ENCODE results near the gene FGD6.
"Not testable (repeated sequence)": the region's sequence is repeated elsewhere in the genome, so short reads cannot be mapped to it uniquely, and the experiment has no call there.

The FGD6 gene

DNA sequence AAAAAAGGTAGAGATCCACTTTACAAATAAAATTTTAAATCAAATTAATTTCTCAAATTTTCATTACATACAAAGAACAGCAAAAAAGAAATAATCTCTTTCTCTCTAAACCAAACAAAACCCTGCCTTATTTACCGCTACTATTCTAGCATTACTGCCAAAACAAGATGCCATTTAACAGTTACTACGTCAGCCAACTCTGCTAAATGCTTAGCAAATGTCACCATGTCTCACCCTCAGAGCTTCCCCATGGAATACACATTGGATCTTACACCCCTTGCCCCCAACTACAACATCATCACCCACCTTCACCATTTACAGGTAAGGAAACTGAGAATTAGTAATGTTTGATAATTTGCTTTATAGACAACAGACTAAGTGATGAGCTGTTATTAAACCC, 120.9 kb downstream of the FGD6 start:
- Histone ChIP-seq H3K36me3 (peaks cover 0 to 49% (median 11%) of the 10 kb centered on the region in 11 experiments; a peak in 8 of 22 replicates), H3K27ac (peak overlapping the region; percentile 28 to 80 (median 64); a peak in 21 of 22 replicates), H3K9ac (peak overlapping the region in 5 of 11 experiments; percentile 21 to 65 (median 41); a peak in 5 of 22 replicates)

GRCh38 chr12:95095866-95096265, 121.4 kb downstream of the FGD6 start:
- not testable (repeated sequence) for H3K4me3 ChIP-seq; H3K27me3 ChIP-seq; H3K9me3 ChIP-seq (replicated peaks in 1 of 11); H4K20me1 ChIP-seq
- Histone ChIP-seq H3K27ac (peak overlapping the region; percentile 28 to 80 (median 64); a peak in 21 of 22 replicates), H3K9ac (peak overlapping the region in 6 of 11 experiments; percentile 21 to 65 (median 49); a peak in 5 of 22 replicates), H3K36me3 (peaks cover 0 to 53% (median 11%) of the 10 kb centered on the region in 11 experiments; a peak in 10 of 22 replicates), H3K4me2 (peak overlapping the region; percentile 25 to 88 (median 61); a peak in 21 of 22 replicates), H3K4me1 (peaks cover 8 to 51% (median 30%) of the 10 kb centered on the region in 10 experiments; a peak in 17 of 20 replicates)

More for the DNA sequence above, 120.9 kb downstream of the FGD6 start:
- Histone ChIP-seq H3K4me1 (peaks cover 8 to 51% (median 30%) of the 10 kb centered on the region in 10 experiments; a peak in 17 of 20 replicates), H4K20me1 (no peaks in the 10 kb centered on the region), H3K27me3 (no peaks in the 10 kb centered on the region), H3K4me2 (peak overlapping the region; percentile 25 to 88 (median 61); a peak in 18 of 22 replicates), H3K9me3 (replicated peaks in 1 of 11) (no peaks in the 10 kb centered on the region), H3K4me3 (no peak overlapping the region)
- TF ChIP-seq Cebpa-rat (IDR thresholded peaks at IDR 0.05): no peak

GRCh38 chr12:95089462-95089861, 127.8 kb downstream of the FGD6 start:
- Histone ChIP-seq H3K9ac (no peak overlapping the region), H3K9me3 (replicated peaks in 1 of 11) (no peaks in the 10 kb centered on the region), H3K27me3 (no peaks in the 10 kb centered on the region), H3K4me1 (peaks cover 0 to 44% (median 14%) of the 10 kb centered on the region in 10 experiments; a peak in 15 of 20 replicates), H3K4me3 (no peak overlapping the region), H3K27ac (peak overlapping the region in 2 of 11 experiments; percentile 69 to 73; a peak in 4 of 22 replicates), H3K36me3 (peaks cover 0 to 56% (median 11%) of the 10 kb centered on the region in 11 experiments; a peak in 10 of 22 replicates), H4K20me1 (no peaks in the 10 kb centered on the region), H3K4me2 (peak overlapping the region in 4 of 11 experiments; percentile 55 to 93 (median 74); a peak in 6 of 22 replicates)
- no peak for TF ChIP-seq Cebpa-rat (IDR thresholded peaks at IDR 0.05)

DNA sequence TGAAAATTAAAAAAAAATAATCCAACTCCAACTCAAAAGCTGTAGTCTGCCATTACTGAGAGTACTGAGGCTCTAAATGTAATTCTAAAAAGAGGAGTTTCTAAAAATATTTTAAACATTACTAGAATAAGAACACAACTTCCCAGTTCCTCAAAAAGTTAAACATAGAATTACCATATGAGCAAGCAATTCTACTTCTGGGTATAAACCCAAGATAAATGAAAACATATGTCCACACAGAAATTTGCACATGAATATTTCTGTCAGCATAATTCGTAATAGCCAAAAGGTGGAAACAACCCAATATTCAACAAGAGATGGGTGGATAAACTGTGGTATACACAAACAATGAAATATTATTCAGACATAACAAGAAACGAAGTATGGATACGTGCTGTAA, 128.9 kb downstream of the FGD6 start:
- Histone ChIP-seq H3K9me3 (replicated peaks in 1 of 11) (no peaks in the 10 kb centered on the region), H3K36me3 (peaks cover 0 to 62% (median 13%) of the 10 kb centered on the region in 11 experiments; a peak in 10 of 22 replicates), H3K4me2 (peak overlapping the region in 9 of 11 experiments; percentile 10 to 93 (median 51); a peak in 15 of 22 replicates), H3K4me3 (no peak overlapping the region; a peak in 1 of 20 replicates), H3K27ac (peak overlapping the region in 5 of 11 experiments; percentile 4 to 73 (median 54); a peak in 9 of 22 replicates), H3K4me1 (peaks cover 0 to 33% (median 12%) of the 10 kb centered on the region in 10 experiments; a peak in 15 of 20 replicates), H3K27me3 (no peaks in the 10 kb centered on the region), H3K9ac (peak overlapping the region in 1 of 11 experiments; percentile 4; a peak in 1 of 22 replicates), H4K20me1 (no peaks in the 10 kb centered on the region)
- TF ChIP-seq Cebpa-rat (IDR thresholded peaks at IDR 0.05): no peak

DNA sequence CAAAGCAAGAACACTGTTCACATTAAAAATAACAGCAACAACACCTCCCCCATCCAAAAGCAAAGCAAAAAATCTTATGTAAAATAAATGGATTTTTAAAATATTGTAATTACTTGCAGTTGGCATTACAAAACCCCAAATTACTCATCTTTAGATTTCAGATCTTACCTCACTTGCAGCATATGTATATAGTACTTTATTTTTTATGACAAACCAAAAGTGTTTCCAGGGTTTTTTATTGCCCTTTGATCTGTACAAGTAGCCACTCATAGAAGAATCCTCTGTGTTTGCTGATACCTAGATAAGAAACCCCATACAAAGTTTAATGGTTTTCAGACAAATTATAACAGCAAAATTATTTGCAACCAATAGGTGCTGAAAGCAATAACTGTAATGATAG, 131.7 kb downstream of the FGD6 start:
- Histone ChIP-seq H3K4me1 (peaks cover 0 to 33% (median 12%) of the 10 kb centered on the region in 10 experiments; a peak in 15 of 20 replicates), H4K20me1 (no peaks in the 10 kb centered on the region), H3K9me3 (replicated peaks in 1 of 11) (no peaks in the 10 kb centered on the region), H3K4me2 (no peak overlapping the region), H3K36me3 (peaks cover 0 to 46% (median 0%) of the 10 kb centered on the region in 11 experiments; a peak in 6 of 22 replicates), H3K27ac (no peak overlapping the region), H3K4me3 (no peak overlapping the region), H3K27me3 (no peaks in the 10 kb centered on the region), H3K9ac (no peak overlapping the region)
- TF ChIP-seq Cebpa-rat (IDR thresholded peaks at IDR 0.05): no peak

DNA sequence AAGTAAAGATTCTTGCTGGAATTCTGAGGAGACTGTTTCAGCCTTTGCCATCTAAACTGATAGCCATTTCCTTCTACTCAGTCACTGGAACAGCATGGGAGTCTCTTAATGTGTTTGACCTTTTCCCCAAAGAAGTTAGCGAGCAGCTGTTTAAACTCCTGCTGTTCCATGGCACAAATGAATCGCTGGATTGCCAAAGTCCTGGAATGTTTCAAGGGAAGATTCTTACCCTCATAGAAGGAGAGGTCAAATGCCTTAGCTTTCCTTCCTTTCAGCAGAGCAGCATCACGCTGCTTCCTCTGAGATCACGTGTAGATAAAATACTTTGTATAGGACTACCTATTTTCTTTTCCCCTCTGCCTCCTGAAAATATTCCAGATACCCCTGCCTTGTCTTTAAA, 133.3 kb downstream of the FGD6 start:
- Histone ChIP-seq H3K9me3 (replicated peaks in 1 of 11) (no peaks in the 10 kb centered on the region), H3K36me3 (peaks cover 0 to 31% (median 0%) of the 10 kb centered on the region in 11 experiments; a peak in 4 of 22 replicates), H3K4me2 (no peak overlapping the region), H3K27me3 (no peaks in the 10 kb centered on the region), H3K4me1 (peaks cover 0 to 20% (median 11%) of the 10 kb centered on the region in 10 experiments; a peak in 15 of 20 replicates), H3K9ac (no peak overlapping the region), H4K20me1 (no peaks in the 10 kb centered on the region), H3K27ac (no peak overlapping the region), H3K4me3 (no peak overlapping the region)
- no peak for TF ChIP-seq Cebpa-rat (IDR thresholded peaks at IDR 0.05)

- no peak for TF ChIP-seq Cebpa-rat (IDR thresholded peaks at IDR 0.05)
- peaks cover 0 to 31% (median 0%) of the 10 kb centered on the region in 11 experiments; a peak in 4 of 22 replicates for H3K36me3 ChIP-seq
- no peaks in the 10 kb centered on the region for H3K9me3 ChIP-seq (replicated peaks in 1 of 11)
- no peak overlapping the region for H3K9ac ChIP-seq
- no peak overlapping the region for H3K4me2 ChIP-seq
- no peaks in the 10 kb centered on the region for H3K27me3 ChIP-seq
- peaks cover 0 to 15% (median 6%) of the 10 kb centered on the region in 10 experiments; a peak in 15 of 20 replicates for H3K4me1 ChIP-seq
- H3K4me3 ChIP-seq: no peak overlapping the region
- no peak overlapping the region for H3K27ac ChIP-seq
- H4K20me1 ChIP-seq: no peaks in the 10 kb centered on the region
These were observed 133.8 kb downstream of the FGD6 start for GRCh38 chr12:95083471-95083870.

- H3K9me3 ChIP-seq (replicated peaks in 1 of 11): no peaks in the 10 kb centered on the region
- peaks cover 0 to 1% (median 0%) of the 10 kb centered on the region in 11 experiments; a peak in 2 of 22 replicates for H4K20me1 ChIP-seq
- peaks cover 0 to 6% (median under 1%) of the 10 kb centered on the region in 10 experiments; a peak in 8 of 20 replicates for H3K4me1 ChIP-seq
- H3K9ac ChIP-seq: no peak overlapping the region
- no peak for TF ChIP-seq Cebpa-rat (IDR thresholded peaks at IDR 0.05)
- peaks cover 0 to 10% (median 0%) of the 10 kb centered on the region in 11 experiments; a peak in 3 of 22 replicates for H3K36me3 ChIP-seq
- no peaks in the 10 kb centered on the region for H3K27me3 ChIP-seq
- H3K27ac ChIP-seq: no peak overlapping the region
- H3K4me2 ChIP-seq: no peak overlapping the region
- no peak overlapping the region for H3K4me3 ChIP-seq
These were observed 139.9 kb downstream of the FGD6 start for GRCh38 chr12:95077341-95077740.

DNA sequence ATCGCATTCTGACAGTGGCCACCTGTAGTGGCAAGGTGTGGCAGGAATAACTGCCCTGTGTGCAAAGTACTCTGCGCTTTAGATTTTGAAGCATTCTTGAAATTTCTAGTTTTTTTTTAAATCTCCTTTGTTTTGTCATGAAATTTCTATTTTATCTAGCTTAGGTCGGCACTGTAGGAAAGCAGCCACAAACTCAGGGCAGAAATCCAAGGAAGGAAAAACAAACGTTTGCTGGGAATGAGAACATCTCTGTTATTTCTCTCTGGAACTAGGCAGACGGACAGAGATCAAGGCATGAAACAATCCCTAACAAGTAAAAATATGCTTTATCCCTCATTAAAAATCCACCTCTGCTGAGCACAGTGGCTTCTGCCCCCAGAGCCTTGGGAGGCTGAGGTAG, 142.5 kb downstream of the FGD6 start:
- Histone ChIP-seq H3K4me2 (no peak overlapping the region), H3K27ac (no peak overlapping the region), H3K27me3 (no peaks in the 10 kb centered on the region), H3K4me3 (no peak overlapping the region), H3K4me1 (peaks cover 7 to 18% (median 9%) of the 10 kb centered on the region in 10 experiments; a peak in 17 of 20 replicates), H3K9me3 (replicated peaks in 1 of 11) (no peaks in the 10 kb centered on the region), H4K20me1 (peaks cover under 1 to 25% (median 10%) of the 10 kb centered on the region in 11 experiments; a peak in 15 of 22 replicates), H3K36me3 (peaks cover 0 to 19% (median 7%) of the 10 kb centered on the region in 11 experiments; a peak in 11 of 22 replicates), H3K9ac (no peak overlapping the region)
- TF ChIP-seq Cebpa-rat (IDR thresholded peaks at IDR 0.05): no peak

Measured in BLaER1 treated with 17β-estradiol and CSF1 and Interleukin-3, amounts not matched to agents 10 nM and 100 nM (cell line).